Ovary (tissue), 3 donors: Measurements from ENCODE around the gene PRKCH.

Source experiments
- POLR2A ChIP-seq: fragments of 450-650 bp; IDR thresholded peaks from one replicate; pipeline ENCODE4 v1.6.1; 2017; ENCODE audit warnings: antibody characterized with exemption, mild to moderate bottlenecking, moderate library complexity
- TF ChIP-seq, protein P1 (sequence below), 3 donors: fragments of 450-650 bp in 2 of 3; fragments of 200-600 bp in 1 of 3; IDR thresholded peaks; one replicate each; pipeline versions ENCODE4 v1.5.1 to v1.8.0; 2016 to 2022; ENCODE audit warnings: antibody characterized with exemption in 3 of 3, mild to moderate bottlenecking in 1 of 3
- donor health status: DM: no; HTN: no; CAD: no.

DNA sequence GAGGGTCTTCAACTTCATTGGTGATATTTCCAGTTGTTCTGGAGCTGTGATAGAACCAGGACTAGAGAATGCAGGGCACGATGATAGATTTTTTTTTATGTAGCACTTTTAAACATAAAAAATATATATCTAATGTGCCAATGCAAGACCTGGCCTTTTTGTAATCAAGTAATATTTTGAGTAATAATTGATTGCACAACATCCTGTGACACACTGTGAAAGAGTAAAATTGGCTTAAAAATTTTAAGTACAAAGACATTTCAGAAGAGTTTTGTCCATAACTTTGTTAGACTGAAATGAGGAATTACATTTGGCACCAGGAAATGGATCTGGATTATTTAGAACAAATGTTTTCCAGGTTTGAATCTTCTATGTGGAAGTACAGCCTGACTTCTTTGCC lies 22.1 kb downstream of the PRKCH start:
- TF ChIP-seq, protein P1, sequence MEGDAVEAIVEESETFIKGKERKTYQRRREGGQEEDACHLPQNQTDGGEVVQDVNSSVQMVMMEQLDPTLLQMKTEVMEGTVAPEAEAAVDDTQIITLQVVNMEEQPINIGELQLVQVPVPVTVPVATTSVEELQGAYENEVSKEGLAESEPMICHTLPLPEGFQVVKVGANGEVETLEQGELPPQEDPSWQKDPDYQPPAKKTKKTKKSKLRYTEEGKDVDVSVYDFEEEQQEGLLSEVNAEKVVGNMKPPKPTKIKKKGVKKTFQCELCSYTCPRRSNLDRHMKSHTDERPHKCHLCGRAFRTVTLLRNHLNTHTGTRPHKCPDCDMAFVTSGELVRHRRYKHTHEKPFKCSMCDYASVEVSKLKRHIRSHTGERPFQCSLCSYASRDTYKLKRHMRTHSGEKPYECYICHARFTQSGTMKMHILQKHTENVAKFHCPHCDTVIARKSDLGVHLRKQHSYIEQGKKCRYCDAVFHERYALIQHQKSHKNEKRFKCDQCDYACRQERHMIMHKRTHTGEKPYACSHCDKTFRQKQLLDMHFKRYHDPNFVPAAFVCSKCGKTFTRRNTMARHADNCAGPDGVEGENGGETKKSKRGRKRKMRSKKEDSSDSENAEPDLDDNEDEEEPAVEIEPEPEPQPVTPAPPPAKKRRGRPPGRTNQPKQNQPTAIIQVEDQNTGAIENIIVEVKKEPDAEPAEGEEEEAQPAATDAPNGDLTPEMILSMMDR (IDR thresholded peaks at IDR 0.05), result no peak
- no peak for TF ChIP-seq POLR2A
